LoVo (cell line): ENCODE data around the gene CELA3A.
"Not testable (repeated sequence)": the region's sequence is repeated elsewhere in the genome, so short reads cannot be mapped to it uniquely, and the experiment has no call there.

Experiments used
- DNase-seq: peaks from one replicate; pipeline ENCODE4 v3.0.0-alpha.2; 2016; ENCODE audit warnings: low spot score

The CELA3A gene, protein sequence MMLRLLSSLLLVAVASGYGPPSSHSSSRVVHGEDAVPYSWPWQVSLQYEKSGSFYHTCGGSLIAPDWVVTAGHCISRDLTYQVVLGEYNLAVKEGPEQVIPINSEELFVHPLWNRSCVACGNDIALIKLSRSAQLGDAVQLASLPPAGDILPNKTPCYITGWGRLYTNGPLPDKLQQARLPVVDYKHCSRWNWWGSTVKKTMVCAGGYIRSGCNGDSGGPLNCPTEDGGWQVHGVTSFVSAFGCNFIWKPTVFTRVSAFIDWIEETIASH

DNA sequence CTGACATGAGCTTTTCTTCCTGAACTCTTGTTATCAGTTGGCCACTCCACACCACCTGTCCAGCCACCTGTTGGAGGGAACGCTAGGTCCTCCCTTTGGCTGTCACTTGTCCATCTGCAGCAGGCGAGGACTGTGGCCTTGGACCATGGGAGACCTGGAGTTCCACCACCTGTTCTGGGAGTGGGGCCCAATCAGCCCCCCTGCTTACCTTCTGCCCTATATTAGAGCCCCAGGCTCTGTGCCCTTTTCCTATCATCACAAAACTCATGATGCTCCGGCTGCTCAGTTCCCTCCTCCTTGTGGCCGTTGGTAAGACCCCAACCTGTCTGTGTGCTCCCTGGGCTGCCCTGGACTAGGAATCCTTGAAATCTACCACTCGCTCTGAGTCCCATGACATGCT, at the start of gene CELA3A:
Gene CELA3A, plus strand, starts transcription at position 249 of the 400 bp plus-strand sequence. Its CDS starts 18 bp downstream, at position 267.
- DNase-seq, result no peak

DNA sequence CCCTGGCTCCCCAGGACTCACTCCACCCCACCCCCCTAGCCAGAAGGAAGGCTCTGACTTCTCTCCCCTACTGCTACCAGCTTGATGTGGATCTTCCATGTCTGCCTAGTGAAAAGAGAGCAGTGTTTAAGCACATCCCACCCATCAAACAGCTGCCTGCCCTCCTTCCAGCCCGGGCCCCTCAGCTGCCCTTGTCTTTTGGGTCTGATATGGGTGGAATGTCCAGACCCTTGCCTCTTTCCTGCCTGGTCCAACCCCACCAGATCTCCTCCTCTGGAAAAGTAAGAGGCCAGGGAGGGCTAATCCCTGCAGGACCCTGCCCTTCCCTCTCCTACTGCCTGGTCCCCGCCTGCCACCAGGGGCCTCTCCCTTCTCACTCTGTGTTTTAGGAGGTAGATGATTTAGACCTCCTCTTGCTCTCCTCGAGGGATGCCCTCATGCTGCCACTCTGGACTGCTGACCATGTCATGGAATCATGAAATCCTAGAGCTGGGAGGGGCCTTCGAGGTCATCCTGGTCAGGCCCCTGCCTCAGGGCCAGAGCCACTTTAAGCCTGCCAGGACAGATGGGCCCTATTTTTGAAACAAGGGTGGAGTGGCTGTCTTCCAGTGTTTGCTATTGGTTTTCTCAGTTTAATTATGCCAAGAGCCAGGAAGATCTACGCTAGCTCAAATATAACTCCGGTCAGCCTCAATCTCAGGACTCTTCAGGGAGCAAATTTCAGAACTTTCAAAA, 48.5 kb upstream of the CELA3A start:
- no peak for DNase-seq

DNA sequence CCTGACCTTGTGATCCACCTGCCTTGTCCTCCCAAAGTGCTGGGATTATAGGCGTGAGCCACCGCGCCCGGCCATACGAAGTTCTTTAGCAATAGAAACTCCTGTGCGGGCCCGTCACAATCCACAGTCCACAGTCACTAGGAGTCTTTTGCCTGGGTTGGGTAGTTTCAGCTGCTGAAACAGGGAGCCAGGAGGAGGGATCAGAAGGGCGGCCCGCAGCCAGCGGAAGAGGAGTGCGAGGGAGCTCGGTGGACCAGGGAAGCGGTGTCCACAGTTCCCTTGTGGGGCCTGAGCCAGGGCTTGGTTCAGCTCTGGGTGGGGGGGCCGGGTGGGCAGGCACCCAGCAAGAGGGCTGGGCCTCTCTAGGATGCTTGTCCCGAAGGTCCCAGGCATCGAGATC, 46.4 kb upstream of the CELA3A start:
- DNase-seq, result no peak

DNA sequence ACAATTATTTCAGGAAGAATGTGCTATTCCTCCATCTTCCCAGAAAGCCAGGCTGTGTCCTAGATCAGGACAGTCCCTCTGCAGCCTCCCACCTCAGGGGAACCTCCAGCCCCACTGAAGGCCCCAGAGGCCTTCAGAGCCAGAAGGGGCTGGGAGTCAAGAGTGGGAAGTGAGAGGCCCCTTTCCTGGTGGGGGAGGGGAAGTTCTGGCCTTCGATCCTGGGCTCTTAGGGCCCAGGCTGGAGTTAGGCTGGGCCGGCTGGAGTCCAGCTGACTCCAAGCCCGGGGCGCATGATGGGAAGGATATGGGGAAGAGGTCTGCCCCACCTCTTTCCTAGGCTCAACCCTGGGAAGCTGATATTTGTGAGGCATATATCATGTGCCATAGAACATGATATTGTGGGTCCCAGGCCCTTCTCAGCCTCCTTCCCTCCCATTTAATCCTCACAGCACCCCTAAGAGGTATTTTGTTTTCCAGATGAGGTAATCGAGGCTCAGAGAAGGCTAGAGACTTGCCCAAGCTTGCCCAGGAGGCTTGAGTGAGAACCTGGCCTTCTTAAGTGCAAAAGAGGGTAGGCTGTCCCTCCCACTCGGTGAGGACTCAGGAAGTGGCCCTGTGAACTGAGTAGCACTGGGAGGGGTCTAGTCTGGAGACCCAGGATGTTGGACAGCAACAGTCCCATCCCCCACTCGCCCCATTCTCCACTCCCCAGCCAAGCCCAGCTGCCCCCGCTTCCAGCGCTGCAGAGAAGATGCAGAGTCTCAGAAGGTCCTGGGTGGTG, 45.8 kb upstream of the CELA3A start:
- no peak for DNase-seq

DNA sequence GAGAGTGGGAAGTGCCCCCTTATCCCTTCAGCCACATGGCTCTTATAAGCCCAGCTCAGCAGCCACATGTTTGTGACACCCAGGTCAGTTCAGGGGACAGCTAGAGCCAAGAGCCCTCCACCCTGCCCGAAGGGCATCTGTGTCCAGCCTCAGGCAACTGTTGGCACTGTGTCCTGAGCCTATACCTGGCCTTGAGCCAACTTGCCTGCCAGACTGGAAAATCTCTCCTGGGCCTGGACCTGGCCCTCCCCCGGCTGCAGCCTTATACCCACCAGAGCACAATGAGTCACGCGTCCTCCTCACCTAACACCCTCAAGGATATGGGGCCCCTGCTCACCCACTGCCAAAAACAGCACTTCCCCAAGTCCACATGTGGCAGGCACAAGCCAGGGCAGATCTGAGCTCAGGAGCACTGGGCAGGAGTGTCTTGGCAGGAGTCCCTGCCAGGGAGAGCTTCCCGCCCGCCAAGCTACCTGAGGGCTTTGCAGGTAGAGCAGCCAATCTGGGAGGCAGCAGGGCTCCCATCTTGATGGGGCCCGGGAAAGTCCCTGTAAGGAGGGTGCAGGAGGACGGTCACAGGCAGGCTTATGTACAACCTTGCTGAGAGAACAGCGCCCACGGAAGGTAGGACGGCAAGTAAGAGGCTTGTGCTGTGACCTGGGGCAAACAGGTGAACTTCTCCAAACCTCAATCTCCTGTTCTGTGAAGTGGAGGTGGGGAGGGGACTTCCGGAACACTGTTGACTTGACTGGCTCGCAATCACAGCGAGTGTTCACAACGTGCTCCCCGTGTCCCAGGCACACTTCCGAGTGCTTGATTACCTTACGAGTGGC, 44.5 kb upstream of the CELA3A start:
- DNase-seq, result peak; percentile 78

DNA sequence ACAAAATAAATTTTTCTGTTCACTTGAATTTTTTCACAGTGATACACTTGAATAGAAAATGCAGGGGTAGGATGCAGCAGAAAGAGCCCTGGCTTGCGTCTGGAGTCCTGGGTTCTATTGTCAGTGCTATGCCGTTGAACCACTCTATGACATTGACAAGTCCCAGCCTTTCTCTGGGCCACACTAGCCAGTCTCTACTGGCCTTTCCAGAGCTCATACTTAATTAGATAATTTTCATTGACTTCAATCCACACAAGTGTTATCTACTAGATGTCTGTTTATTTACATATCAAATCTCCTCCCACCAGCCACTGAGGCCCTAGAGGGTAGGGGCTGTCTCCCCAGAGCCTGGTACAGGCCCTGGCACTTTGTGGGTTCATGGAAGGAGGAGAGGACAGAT, 40.1 kb upstream of the CELA3A start:
- DNase-seq, result no peak

DNA sequence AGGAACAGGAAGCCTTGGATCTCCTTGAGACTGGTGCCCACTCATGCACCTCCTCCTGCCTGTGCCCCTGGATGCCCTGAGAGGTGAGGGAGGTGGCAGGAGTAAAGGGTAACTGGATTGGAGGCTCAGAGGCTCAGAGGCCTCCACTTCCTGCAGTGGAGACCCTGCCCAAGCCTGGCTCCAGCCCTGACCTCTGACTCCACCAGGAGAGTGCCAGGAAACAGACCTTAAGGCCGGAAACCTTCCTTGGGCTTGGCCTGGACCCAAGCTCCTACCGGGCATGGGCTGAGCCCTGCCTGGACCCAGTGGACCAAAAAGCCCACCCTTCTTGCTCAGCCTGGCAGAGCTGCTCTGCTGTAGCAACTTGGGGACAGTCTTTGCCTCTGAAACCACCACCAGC, 39.7 kb upstream of the CELA3A start:
- DNase-seq, result no peak

GRCh38 chr1:21963477-21964217, 37.8 kb upstream of the CELA3A start:
- peak; percentile 63 for DNase-seq

- DNase-seq, result no peak
Observed at GRCh38 chr1:21966247-21967000, 35.0 kb upstream of the CELA3A start.

DNA sequence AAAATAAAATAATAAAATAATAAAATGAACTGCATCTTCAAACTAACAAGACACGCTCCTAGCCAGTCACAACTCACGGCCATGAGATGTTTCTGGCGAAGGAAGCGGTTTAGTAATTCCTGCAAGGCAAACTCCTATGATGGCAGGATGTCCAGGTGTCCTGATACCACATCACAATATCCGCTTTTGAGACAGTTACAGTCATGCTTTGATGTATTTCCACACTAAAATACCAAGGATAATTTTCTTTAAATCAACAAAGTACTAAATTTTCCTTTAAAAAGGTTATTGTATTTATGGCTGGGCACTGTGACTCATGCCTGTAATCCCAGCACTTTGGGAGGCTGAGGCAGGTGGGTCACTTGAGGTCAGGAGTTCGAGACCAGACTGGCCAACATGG, 34.2 kb upstream of the CELA3A start:
- DNase-seq, result not testable (repeated sequence)

GRCh38 chr1:21969066-21969465, 32.4 kb upstream of the CELA3A start:
- not testable (repeated sequence) for DNase-seq

- not testable (repeated sequence) for DNase-seq
Observed at GRCh38 chr1:21970523-21970922, 30.9 kb upstream of the CELA3A start.

- DNase-seq, result peak; percentile 19
Observed at GRCh38 chr1:21972973-21973441, 28.4 kb upstream of the CELA3A start.

GRCh38 chr1:21973948-21974347, 27.5 kb upstream of the CELA3A start:
- DNase-seq, result not testable (repeated sequence)

DNA sequence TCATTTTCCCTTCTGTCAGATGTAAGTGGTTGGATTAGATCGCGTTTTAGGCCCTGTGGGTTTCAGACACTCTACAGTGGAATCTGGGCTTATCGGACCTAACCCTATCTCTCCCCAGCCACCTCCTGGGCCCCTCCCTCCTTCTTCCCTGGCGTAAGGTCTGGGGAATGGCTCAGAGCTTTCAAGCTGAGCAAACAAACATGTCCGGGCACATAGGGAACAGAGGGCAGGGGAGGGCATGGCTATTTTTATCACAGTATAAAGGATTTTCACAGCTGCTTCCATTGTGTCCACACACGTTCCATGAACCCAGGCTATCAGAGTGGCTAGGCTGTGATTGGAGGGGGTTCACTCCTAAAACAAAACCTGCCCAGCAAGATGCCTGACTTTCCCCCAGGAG, 26.8 kb upstream of the CELA3A start:
- DNase-seq, result peak; percentile 60

GRCh38 chr1:21975296-21975695, 26.2 kb upstream of the CELA3A start:
- not testable (repeated sequence) for DNase-seq

DNA sequence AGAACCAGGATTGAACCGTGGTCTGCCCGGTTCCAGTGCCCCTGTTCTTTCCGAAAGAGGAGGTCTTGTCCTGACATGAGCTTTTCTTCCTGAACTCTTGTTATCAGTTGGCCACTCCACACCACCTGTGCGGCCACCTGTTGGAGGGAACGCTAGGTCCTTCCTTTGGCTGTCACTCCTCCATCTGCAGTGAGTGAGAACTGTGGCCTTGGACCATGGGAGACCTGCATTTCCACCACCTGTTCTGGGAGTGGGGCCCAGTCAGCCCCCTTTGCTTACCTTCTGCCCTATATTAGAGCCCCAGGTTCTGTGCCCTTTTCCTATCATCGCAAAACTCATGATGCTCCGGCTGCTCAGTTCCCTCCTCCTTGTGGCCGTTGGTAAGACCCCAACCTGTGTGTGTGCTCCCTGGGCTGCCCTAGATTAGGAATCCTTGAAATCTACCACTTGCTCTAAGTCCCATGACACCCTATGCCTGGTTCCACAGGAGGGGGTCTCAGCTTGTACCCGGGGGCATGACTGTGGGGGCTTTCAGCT, 24.7 kb upstream of the CELA3A start, which contains the start of gene CELA3B:
Gene CELA3B, plus strand, starts transcription at position 320 of the 537 bp plus-strand sequence. Its CDS starts 18 bp downstream, at position 338.
- not testable (repeated sequence) for DNase-seq

GRCh38 chr1:21978209-21978608, 23.2 kb upstream of the CELA3A start:
- not testable (repeated sequence) for DNase-seq

- not testable (repeated sequence) for DNase-seq
Observed at GRCh38 chr1:21980515-21981220, 20.8 kb upstream of the CELA3A start.
